Esophagus (tissue), 2 donors: ENCODE data around the gene NKD2. TPM values are rescaled to one million over a fixed set of nuclear protein-coding genes. Genes with fewer than 3 reads are reported as not detected.
"Not testable (repeated sequence)": the region's sequence is repeated elsewhere in the genome, so short reads cannot be mapped to it uniquely, and the experiment has no call there.

ENCODE experiments used
- H3K27ac ChIP-seq, 2 donors: one replicate each; pipeline ENCODE4 v1.5.1; 2013; ENCODE audit warnings: low read depth in 2 of 2, mild to moderate bottlenecking in 2 of 2, inconsistent platforms in 1 of 2, low read length in 1 of 2, moderate library complexity in 1 of 2
- H3K27me3 ChIP-seq, 2 donors: one replicate each; pipeline ENCODE4 v1.6.1; 2013; ENCODE audit warnings: low read length in 2 of 2, control low read depth in 1 of 2, mild to moderate bottlenecking in 1 of 2; ENCODE audit not compliant: insufficient read depth in 2 of 2, control insufficient read depth in 1 of 2
- H3K36me3 ChIP-seq, 2 donors: one replicate each; pipeline ENCODE4 v1.6.1; 2013; ENCODE audit warnings: low read length in 1 of 2; ENCODE audit not compliant: control insufficient read depth in 2 of 2, insufficient read depth in 2 of 2
- H3K4me1 ChIP-seq, 2 donors: one replicate each; pipeline ENCODE4 v1.6.1; 2013; ENCODE audit warnings: low read length in 1 of 2; ENCODE audit not compliant: control insufficient read depth in 2 of 2, insufficient read depth in 2 of 2
- H3K4me3 ChIP-seq, 2 donors: one replicate each; pipeline ENCODE4 v1.5.1; 2013; ENCODE audit warnings: low read length in 2 of 2, mild to moderate bottlenecking in 2 of 2, low read depth in 1 of 2, moderate library complexity in 1 of 2
- H3K9me3 ChIP-seq, 2 donors: one replicate each; pipeline ENCODE4 v1.6.1; 2013; ENCODE audit warnings: mild to moderate bottlenecking in 2 of 2, low read depth in 1 of 2, low read length in 1 of 2, moderate library complexity in 1 of 2; ENCODE audit not compliant: control insufficient read depth in 2 of 2, insufficient read depth in 1 of 2
- WGBS, 2 donors: extraction: QIAGEN DNeasy Blood & Tissue Kit; methylation state at CpG; one replicate each; pipeline ENCODE4 v1.1.7; 2013; 5-methylcytosine and 5-hydroxymethylcytosine counted together
- polyA plus RNA-seq, 2 donors: library from polyadenylated mRNA; stranded (reverse); fragments of 200-250 nt; gene quantifications; one replicate each; pipeline ENCODE4 v1.2.3, GENCODE V29; 2013
- donor health status: healthy with polysubstance abuse.
- donor health status: Bipolar disorder and iron deficiency.

NKD2 gene
- polyA plus RNA-seq, 2 donors = 4.2 to 4.5 TPM

GRCh38 chr5:963673-964531 lies 44.7 kb upstream of the NKD2 start:
- H3K36me3 ChIP-seq = no peaks in the 10 kb centered on the region
- peaks cover 0 to 2% of the 10 kb centered on the region in 2 donors for H3K4me1 ChIP-seq
- H3K27ac ChIP-seq = peak overlapping the region; percentile 27 to 48
- no peaks in the 10 kb centered on the region for H3K9me3 ChIP-seq
- H3K4me3 ChIP-seq = no peak overlapping the region
- no peaks in the 10 kb centered on the region for H3K27me3 ChIP-seq
- WGBS, 2 donors = 67% methylated on average over 31 of the region's 31 CpGs

GRCh38 chr5:964821-965220 lies 43.8 kb upstream of the NKD2 start:
- peak overlapping the region; percentile 6 to 48 for H3K27ac ChIP-seq
- 84 to 86% methylated on average over 10 of the region's 10 CpGs for WGBS, 2 donors
- H3K4me1 ChIP-seq = peaks cover 0 to 2% of the 10 kb centered on the region in 2 donors
- no peak overlapping the region for H3K4me3 ChIP-seq
- H3K36me3 ChIP-seq = no peaks in the 10 kb centered on the region
- H3K9me3 ChIP-seq = no peaks in the 10 kb centered on the region
- no peaks in the 10 kb centered on the region for H3K27me3 ChIP-seq

GRCh38 chr5:965604-966344 lies 42.8 kb upstream of the NKD2 start:
- Histone ChIP-seq H3K36me3 (no peaks in the 10 kb centered on the region), H3K27me3 (no peaks in the 10 kb centered on the region), H3K4me3 (no peak overlapping the region), H3K4me1 (peaks cover 0 to 2% of the 10 kb centered on the region in 2 donors), H3K9me3 (no peaks in the 10 kb centered on the region), H3K27ac (no peak overlapping the region)
- 76 to 84% methylated on average over 32 of the region's 32 CpGs for WGBS, 2 donors

DNA sequence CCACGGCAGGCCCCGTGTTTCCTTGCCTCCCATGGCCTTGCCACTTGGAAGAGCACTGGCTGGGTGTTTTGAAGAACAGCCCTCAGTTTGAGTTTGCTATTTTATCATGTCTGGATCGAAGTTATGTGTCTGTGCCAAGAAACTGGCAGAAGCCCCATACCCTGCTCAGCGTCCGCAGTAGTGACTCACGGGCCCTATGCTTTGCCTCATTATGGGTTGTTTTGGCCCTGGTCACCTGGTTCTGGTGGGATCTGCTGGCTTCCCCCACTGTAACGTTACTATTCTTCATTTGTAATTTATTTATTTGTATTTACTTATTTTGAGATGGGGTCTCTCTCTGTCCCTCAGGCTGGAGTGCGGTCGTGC lies 42.3 kb upstream of the NKD2 start:
- H3K27ac ChIP-seq = no peak overlapping the region
- peaks cover 0 to 2% of the 10 kb centered on the region in 2 donors for H3K4me1 ChIP-seq
- H3K27me3 ChIP-seq = no peaks in the 10 kb centered on the region
- no peaks in the 10 kb centered on the region for H3K36me3 ChIP-seq
- 76 to 80% methylated on average over 9 of the region's 9 CpGs for WGBS, 2 donors
- no peak overlapping the region for H3K4me3 ChIP-seq
- H3K9me3 ChIP-seq = no peaks in the 10 kb centered on the region

- H3K36me3 ChIP-seq = no peaks in the 10 kb centered on the region
- no peak overlapping the region for H3K27ac ChIP-seq
- no peaks in the 10 kb centered on the region for H3K27me3 ChIP-seq
- WGBS, 2 donors = 77 to 80% methylated on average over 6 of the region's 6 CpGs
- H3K4me3 ChIP-seq = no peak overlapping the region
- no peaks in the 10 kb centered on the region for H3K9me3 ChIP-seq
- peaks cover 0 to 2% of the 10 kb centered on the region in 2 donors for H3K4me1 ChIP-seq
Measured at GRCh38 chr5:966941-967340, 41.7 kb upstream of the NKD2 start.

DNA sequence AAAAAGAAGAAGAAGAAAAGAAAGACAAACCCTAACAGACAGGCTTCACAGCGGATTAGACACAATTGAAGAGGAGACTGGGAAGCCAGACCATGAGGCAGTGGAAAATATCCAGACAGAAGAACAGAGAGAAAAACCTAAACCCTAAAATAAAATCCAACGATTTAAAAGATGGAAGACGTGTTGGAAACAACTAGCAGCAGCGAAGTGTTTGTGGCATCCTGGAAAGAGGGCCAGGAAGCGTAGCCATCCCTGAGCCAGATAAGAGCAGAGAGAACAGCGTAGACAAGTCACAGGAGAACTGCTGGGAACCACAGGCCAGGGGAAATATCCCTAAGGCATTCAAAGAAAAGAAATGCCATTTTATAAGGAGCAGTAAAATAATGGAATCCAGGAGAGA lies 39.7 kb upstream of the NKD2 start:
- Histone ChIP-seq H3K27me3 (no peaks in the 10 kb centered on the region), H3K9me3 (no peaks in the 10 kb centered on the region), H3K4me3 (no peak overlapping the region), H3K27ac (no peak overlapping the region), H3K36me3 (no peaks in the 10 kb centered on the region), H3K4me1 (no peaks in the 10 kb centered on the region)
- 76 to 79% methylated on average over 6 of the region's 6 CpGs for WGBS, 2 donors

GRCh38 chr5:969408-969839 lies 39.2 kb upstream of the NKD2 start:
- Histone ChIP-seq H3K27ac (no peak overlapping the region), H3K4me1 (no peaks in the 10 kb centered on the region), H3K36me3 (no peaks in the 10 kb centered on the region), H3K4me3 (no peak overlapping the region), H3K27me3 (no peaks in the 10 kb centered on the region), H3K9me3 (no peaks in the 10 kb centered on the region)
- WGBS, 2 donors = 58 to 68% methylated on average over 14 of the region's 14 CpGs

- H3K4me3 ChIP-seq, H3K4me1 ChIP-seq, H3K27me3 ChIP-seq, H3K27ac ChIP-seq, H3K36me3 ChIP-seq, H3K9me3 ChIP-seq: not testable (repeated sequence)
- WGBS, 2 donors = 85 to 86% methylated on average over 2 of the region's 2 CpGs
Measured at GRCh38 chr5:972575-972974, 36.0 kb upstream of the NKD2 start.

DNA sequence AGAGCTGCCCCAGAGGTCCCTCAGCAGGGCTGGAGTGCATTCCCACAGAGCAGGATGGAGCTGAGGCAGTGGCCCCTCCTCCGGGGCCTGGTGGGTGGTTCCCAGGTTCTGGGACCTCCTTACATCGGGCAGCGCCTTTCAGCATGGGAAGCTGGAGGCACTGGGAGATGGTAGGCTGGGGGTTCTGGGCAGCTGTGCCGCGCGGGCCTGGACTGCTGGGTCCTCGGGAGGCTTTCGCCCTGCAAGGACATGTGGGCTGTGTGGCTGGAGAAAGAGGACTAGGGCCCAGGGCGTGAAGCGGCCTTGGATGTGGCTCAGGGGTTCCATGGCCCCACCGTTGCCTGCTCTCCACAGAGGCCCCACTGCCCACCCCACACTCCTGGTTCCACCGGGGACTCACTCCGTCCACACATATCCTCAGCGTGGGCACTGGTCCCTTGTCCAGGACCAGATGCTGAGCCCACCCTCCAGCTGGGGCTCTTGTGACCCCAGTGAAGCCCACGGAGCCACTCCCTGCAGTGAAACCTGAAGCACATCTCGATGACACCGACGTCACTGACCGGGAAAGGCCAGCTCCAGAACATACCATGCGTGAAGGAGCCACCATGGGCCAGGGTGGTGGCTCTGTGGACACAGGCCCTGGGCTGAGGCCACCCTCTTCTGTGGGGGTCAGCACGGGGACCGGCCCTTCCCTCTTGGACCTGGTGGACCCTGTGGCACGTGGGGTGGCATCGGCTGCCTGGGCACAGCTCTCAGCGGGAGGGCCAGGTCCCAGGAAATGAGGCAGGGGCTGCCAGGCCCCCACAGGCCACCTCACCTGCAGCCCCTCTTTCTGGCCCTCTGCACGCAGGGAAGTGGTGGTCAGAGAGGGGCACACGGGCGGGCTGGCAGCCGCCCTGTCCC lies 31.5 kb upstream of the NKD2 start:
- H3K9me3 ChIP-seq = no peaks in the 10 kb centered on the region
- no peak overlapping the region for H3K4me3 ChIP-seq
- H3K4me1 ChIP-seq = peaks cover 0 to 3% of the 10 kb centered on the region in 2 donors
- H3K27ac ChIP-seq = no peak overlapping the region
- no peaks in the 10 kb centered on the region for H3K36me3 ChIP-seq
- no peaks in the 10 kb centered on the region for H3K27me3 ChIP-seq
- WGBS, 2 donors = 91 to 92% methylated on average over 29 of the region's 29 CpGs
